C4-2B (cell line): ENCODE results near the gene TCHP.

ENCODE experiments used
- ZFX ChIP-seq: fragments of 450-650 bp; IDR thresholded peaks from 2 replicates; pipeline ENCODE4 v1.6.1; 2017
- TF ChIP-seq, protein P1 (sequence below): fragments of 450-650 bp; conservative IDR thresholded peaks from 2 replicates; pipeline ENCODE4 v1.5.1; 2017; ENCODE audit warnings: mild to moderate bottlenecking

- TF ChIP-seq, protein P1, sequence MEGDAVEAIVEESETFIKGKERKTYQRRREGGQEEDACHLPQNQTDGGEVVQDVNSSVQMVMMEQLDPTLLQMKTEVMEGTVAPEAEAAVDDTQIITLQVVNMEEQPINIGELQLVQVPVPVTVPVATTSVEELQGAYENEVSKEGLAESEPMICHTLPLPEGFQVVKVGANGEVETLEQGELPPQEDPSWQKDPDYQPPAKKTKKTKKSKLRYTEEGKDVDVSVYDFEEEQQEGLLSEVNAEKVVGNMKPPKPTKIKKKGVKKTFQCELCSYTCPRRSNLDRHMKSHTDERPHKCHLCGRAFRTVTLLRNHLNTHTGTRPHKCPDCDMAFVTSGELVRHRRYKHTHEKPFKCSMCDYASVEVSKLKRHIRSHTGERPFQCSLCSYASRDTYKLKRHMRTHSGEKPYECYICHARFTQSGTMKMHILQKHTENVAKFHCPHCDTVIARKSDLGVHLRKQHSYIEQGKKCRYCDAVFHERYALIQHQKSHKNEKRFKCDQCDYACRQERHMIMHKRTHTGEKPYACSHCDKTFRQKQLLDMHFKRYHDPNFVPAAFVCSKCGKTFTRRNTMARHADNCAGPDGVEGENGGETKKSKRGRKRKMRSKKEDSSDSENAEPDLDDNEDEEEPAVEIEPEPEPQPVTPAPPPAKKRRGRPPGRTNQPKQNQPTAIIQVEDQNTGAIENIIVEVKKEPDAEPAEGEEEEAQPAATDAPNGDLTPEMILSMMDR, result no peak
- no peak for TF ChIP-seq ZFX
Measured at GRCh38 chr12:109932878-109933503, 32.9 kb downstream of the TCHP start.
